A673 (cell line): ENCODE results near the gene ADAMTS14. TPM values are rescaled to one million over a fixed set of nuclear protein-coding genes. Genes with fewer than 3 reads are reported as not detected.

Experiments
- BruUV-seq: library from RNA; stranded (reverse); fragments of 400-500 nt; replicated peaks from 2 replicates; lab custom pipeline; 2021; lab: Mats Ljungman, UMichigan
- CTCF ChIA-PET: fragments of 300-600 bp; sonication (Branson Sonifier 250); formaldehyde crosslinking; loops from one replicate; lab custom pipeline; 2022; ENCODE audit warnings: antibody characterized with exemption; lab: Charles Lee
- POLR2A ChIA-PET: fragments of 300-600 bp; sonication (Branson Sonifier 250); formaldehyde crosslinking; loops from one replicate; lab custom pipeline; 2022; ENCODE audit warnings: antibody characterized with exemption; ENCODE audit not compliant: low non-redundant PET; lab: Charles Lee
- DNase-seq: peaks from one replicate; pipeline ENCODE4 v3.0.0-alpha.2; 2015; ENCODE audit warnings: low spot score
- H3K27ac ChIP-seq: fragments of 200-600 bp; sonication (generic); 2 replicates; pipeline ENCODE4 v1.5.1; 2016; ENCODE audit warnings: mixed run types, low read depth, mild to moderate bottlenecking, mixed read lengths, antibody characterized with exemption, low read length; ENCODE audit not compliant: poor library complexity, severe bottlenecking
- H3K27me3 ChIP-seq: fragments of 200-600 bp; sonication (generic); replicated peaks from 2 replicates; pipeline ENCODE4 v1.6.1; 2017; ENCODE audit warnings: mixed run types, low read depth, mild to moderate bottlenecking, mixed read lengths, antibody characterized with exemption, low read length; ENCODE audit not compliant: insufficient read depth, poor library complexity
- H3K36me3 ChIP-seq: fragments of 200-600 bp; sonication (generic); 2 replicates; pipeline ENCODE4 v1.6.1; 2016; ENCODE audit warnings: mixed run types, mild to moderate bottlenecking, mixed read lengths, antibody characterized with exemption, low read length; ENCODE audit not compliant: insufficient read depth, poor library complexity, severe bottlenecking
- H3K4me1 ChIP-seq: fragments of 200-600 bp; sonication (generic); 2 replicates; pipeline ENCODE4 v1.6.1; 2017; ENCODE audit warnings: mixed run types, mild to moderate bottlenecking, mixed read lengths, antibody characterized with exemption, low read length; ENCODE audit not compliant: insufficient read depth, poor library complexity, severe bottlenecking
- H3K4me3 ChIP-seq: fragments of 200-600 bp; sonication (generic); 2 replicates; pipeline ENCODE4 v1.5.1; 2016; ENCODE audit warnings: low read depth, mixed run types, mild to moderate bottlenecking, mixed read lengths, low read length; ENCODE audit not compliant: poor library complexity, severe bottlenecking
- H3K9me3 ChIP-seq: fragments of 200-600 bp; sonication (generic); 2 replicates; pipeline ENCODE4 v1.6.1; 2016; ENCODE audit warnings: mixed run types, low read depth, mild to moderate bottlenecking, mixed read lengths, antibody characterized with exemption, low read length; ENCODE audit not compliant: poor library complexity, severe bottlenecking
- CTCF ChIP-seq: fragments of 300-800, 200-600 bp; sonication (generic); conservative IDR thresholded peaks from 2 replicates; pipeline ENCODE4 v1.5.1; 2017; ENCODE audit warnings: low read depth, mild to moderate bottlenecking, antibody characterized with exemption, low read length, moderate library complexity, mixed read lengths
- EZH2 ChIP-seq: fragments of 200-600 bp; sonication (generic); IDR thresholded peaks from 2 replicates; pipeline ENCODE4 v1.6.1; 2017; ENCODE audit warnings: borderline replicate concordance, low read depth, mild to moderate bottlenecking, mixed read lengths, antibody characterized with exemption, low read length; ENCODE audit not compliant: poor library complexity, severe bottlenecking
- intact Hi-C: fragments of 100-400 bp; cut with micrococcal nuclease; formaldehyde crosslinking; loops from one replicate; pipeline ENCODE4 v1.10.0; 2022; ENCODE audit not compliant: unreplicated experiment
- total RNA-seq: library from RNA; stranded (reverse); gene quantifications from 2 replicates; pipeline ENCODE4 v1.2.3, GENCODE V29; 2021

Gene ADAMTS14
- total RNA-seq, 1 experiment from 2014 or later, result 0.21 TPM

DNA sequence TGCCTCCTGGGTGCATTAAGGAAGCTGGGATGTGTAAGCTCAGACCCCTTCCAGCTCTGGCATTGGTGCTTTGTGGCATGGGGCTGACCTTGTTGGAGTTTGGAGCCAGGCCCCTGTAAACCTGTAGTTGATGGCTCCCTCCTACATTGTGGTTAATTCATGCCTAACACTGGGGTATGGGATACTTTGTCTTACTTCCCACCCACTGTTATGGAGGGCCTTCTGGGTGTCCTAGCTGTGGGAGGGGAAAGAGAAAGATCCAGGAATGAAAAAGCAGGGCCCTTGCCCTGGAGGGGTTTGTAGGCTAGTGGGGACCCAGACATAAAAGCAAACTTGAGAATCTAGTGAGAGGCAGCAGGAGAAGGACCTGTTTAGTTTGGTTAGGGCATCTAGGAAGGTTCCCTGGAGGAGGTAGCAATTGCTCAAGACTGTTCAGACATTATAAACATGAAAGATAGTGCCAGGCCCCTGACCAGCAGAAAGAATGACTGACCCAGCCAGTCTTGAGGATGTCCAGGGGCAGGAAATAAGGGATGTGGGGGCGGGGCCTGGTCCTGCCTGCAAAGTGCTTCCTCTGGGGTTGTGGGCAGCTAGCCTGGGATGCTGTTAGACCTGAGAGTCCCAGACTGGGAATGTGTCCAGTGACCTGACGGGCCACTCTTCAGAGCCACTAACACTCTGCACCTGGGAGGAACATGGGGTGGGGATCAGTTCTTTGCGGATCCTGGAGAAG is 6.6 kb downstream of the ADAMTS14 start:
- no TSS peak for BruUV-seq
- H3K36me3 ChIP-seq, result no peaks in the 10 kb centered on the region
- H3K27me3 ChIP-seq, result no peaks in the 10 kb centered on the region
- DNase-seq, result no peak
- ChIA-PET POLR2A (interaction anchor here (0.6 kb wide), 1 partner anchor 118 kb away, joined by 4 read pairs; no protein-coding TSS in a partner anchor), CTCF (no interaction called here)
- no peak overlapping the region for H3K4me3 ChIP-seq
- no peak overlapping the region for H3K27ac ChIP-seq
- H3K4me1 ChIP-seq, result no peaks in the 10 kb centered on the region
- intact Hi-C loops, result loop anchor here (10.0 kb wide), 1 partner anchor 124 kb away; no protein-coding TSS in a partner anchor
- no peaks in the 10 kb centered on the region for H3K9me3 ChIP-seq
- TF ChIP-seq CTCF, result no peak
- no peak for TF ChIP-seq EZH2

DNA sequence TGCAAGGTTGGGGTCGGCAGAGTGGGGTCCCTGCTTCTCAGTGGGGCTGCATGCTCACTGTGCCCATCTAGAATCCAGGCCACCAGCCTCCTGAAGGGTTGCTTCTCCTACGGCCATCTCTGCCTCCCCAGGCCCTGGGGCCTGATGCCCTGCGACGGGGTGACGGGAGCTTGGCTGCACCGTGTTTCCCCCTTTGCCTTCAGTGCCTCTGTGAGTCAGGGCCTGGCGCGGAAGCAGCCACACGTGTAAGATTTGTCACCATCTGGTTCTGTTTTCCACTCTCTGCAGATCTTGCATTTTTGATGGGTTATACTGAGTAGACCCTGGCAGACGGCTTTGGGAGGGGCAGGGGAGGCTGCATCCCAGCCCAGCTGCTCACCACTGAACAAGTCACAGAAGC is 7.2 kb downstream of the ADAMTS14 start:
- Histone ChIP-seq H3K36me3 (no peaks in the 10 kb centered on the region), H3K4me3 (no peak overlapping the region), H3K27me3 (no peaks in the 10 kb centered on the region), H3K4me1 (no peaks in the 10 kb centered on the region), H3K9me3 (no peaks in the 10 kb centered on the region), H3K27ac (no peak overlapping the region)
- intact Hi-C loops, result loop anchor here (10.0 kb wide), 1 partner anchor 125 kb away; no protein-coding TSS in a partner anchor
- no TSS peak for BruUV-seq
- no peak for DNase-seq
- ChIA-PET CTCF (no interaction called here), POLR2A (no interaction called here)
- TF ChIP-seq CTCF, result no peak
- TF ChIP-seq EZH2, result no peak

GRCh38 chr10:70680899-70681730 is 8.8 kb downstream of the ADAMTS14 start:
- Histone ChIP-seq H3K27me3 (no peaks in the 10 kb centered on the region), H3K9me3 (no peaks in the 10 kb centered on the region), H3K27ac (no peak overlapping the region), H3K4me1 (no peaks in the 10 kb centered on the region), H3K36me3 (no peaks in the 10 kb centered on the region), H3K4me3 (no peak overlapping the region)
- intact Hi-C loops, result no loop called here
- POLR2A ChIA-PET, result no interaction called here
- no peak for DNase-seq
- CTCF ChIA-PET, result no interaction called here
- TF ChIP-seq CTCF (no peak), EZH2 (no peak)
- BruUV-seq, result no TSS peak
